Activated CD4-positive, CD25-positive, alpha-beta regulatory T cell treated with anti-CD3 and anti-CD28 coated beads, Interleukin-2, amount 50 U/mL, for 16 hours (primary cell): Measurements from ENCODE around the gene MARS1.
A peak's percentile ranks its signal among the peaks of the same experiment; 100 is the strongest.

Source experiments
- DNase-seq: peaks from one replicate; pipeline ENCODE4 v3.0.0-alpha.2; 2020; ENCODE audit warnings: low read depth, low spot score

Gene MARS1

DNA sequence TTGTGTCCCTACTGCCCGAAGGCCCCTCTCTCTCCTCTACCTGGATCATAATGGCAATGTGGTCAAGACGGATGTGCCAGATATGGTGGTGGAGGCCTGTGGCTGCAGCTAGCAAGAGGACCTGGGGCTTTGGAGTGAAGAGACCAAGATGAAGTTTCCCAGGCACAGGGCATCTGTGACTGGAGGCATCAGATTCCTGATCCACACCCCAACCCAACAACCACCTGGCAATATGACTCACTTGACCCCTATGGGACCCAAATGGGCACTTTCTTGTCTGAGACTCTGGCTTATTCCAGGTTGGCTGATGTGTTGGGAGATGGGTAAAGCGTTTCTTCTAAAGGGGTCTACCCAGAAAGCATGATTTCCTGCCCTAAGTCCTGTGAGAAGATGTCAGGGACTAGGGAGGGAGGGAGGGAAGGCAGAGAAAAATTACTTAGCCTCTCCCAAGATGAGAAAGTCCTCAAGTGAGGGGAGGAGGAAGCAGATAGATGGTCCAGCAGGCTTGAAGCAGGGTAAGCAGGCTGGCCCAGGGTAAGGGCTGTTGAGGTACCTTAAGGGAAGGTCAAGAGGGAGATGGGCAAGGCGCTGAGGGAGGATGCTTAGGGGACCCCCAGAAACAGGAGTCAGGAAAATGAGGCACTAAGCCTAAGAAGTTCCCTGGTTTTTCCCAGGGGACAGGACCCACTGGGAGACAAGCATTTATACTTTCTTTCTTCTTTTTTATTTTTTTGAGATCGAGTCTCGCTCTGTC, 31.0 kb upstream of the MARS1 start:
- no peak for DNase-seq

GRCh38 chr12:57458665-57459054, 29.2 kb upstream of the MARS1 start:
- no peak for DNase-seq

DNA sequence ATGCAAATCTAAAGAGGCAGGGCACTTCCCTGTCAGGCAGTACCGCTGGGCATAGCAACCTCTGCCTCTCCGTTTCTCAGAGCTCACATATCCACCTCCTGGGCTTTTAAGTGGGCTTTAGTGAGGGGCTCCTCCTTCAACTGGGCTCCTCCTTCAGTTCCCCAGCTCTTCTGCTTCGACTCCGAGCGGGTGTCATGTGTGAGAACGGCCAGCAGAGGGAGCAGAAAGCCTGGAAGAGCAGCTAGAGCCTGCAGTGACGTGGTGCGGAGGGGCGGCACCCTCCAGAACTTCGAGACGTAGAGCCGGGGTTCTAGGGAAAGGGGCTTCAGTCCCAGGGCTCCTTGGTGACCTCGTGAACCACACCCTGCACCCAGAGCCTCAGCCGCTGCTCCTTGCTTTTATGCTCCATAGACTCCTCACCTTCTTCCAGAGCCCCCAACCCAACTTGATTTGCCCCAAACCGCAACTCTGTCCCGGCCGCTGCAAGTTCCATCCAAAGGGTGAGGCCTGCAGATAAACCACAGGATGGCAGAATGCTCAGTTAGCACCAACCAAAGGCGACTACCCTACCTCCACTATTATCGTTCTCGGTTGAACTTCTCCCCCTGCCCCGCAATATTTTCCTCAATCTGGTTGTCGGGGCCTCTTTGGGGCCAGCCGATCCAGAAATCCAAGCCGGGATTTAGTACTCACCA, 28.7 kb upstream of the MARS1 start:
- DNase-seq, result peak; percentile 83

DNA sequence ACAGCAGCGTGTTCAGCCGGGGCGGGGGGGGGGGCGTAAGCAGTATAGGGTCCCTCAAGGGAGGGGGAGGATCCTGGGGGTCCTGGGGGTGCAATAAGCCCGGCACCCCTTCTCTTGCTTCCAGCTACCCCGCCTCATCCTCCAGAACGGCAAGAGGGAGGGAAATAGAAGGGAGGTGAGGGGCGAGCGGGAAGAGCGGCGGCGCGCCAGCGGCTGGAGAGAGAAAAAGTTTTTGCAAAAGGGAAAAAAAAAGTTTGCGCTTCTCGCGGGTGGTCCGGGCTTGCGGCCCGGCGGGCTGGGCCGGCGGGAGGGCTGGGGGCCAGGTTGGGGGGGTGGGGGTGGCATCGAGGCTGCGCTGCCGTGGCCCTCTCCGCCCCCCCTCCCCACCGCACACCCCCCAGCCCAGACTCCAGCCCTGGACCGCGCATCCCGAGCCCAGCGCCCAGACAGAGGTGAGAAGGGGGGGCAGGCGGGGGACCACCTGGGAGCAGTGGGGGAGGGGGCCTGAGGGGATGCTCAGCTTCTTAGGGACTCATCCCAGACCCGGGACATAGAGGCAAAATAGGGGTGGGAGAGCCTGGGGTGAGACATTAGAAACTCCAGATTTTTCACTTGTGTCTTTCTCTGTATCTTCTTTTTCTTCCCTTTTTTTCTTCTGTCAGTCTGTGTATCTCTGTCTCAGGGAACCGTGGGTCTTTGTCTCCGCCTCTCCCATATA, 28.0 kb upstream of the MARS1 start, which contains the start of gene GLI1:
GLI1 (plus strand) TSS at position 36 of the 718 bp plus-strand sequence. CDS start 3,907 bp downstream, outside the sequence.
- no peak for DNase-seq

- DNase-seq, result no peak
These were observed 27.4 kb upstream of the MARS1 start for GRCh38 chr12:57460468-57460784.

GRCh38 chr12:57460841-57461275, 27.0 kb upstream of the MARS1 start:
- DNase-seq, result no peak

DNA sequence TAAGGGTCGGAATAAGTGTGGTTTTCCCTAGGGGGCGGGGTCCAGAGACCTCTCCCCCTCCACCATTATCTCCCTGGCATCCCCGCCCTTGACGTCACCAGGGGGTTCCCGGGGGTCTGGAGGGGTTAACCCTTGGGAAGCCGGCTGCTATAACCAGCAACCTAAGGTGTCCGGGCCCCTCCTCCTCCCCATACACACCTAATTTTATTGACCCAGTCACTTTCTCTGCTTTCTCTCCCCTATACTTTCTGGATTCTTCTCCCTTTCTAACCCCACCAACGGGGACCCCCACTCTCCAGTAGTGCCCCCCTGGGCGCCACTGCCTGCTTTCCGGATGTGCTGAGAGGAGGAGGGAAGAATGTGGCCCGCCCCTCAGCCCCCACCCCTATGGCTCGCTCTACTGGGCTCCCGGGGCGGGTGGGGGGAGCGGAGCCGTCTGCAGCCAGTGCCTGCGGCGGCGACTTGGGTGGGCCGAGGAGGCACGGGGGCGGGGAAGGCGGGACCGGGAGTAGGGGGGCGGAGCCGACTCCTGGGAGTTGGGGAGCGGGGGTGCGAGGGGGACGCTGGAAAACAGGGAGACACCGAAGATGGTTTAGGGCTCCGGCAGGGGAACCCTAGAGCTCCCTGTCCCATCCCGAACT, 26.5 kb upstream of the MARS1 start:
- DNase-seq, result no peak

DNA sequence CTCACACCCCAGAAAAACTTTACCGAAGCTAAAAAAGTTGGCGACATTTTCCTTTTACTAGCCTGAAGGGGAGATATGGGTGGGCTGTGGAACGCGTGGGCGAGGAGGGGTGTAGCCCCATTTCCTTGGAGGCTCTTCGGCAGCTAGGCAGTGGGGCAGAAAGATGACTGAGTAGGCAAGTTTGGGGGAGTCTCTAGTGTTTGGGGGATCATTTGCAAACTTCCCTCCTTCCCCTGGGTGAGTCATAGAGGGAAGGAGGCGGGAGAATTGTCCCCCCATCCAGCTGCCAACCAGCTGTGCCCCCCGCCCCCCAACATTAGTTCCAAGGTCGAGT, 26.0 kb upstream of the MARS1 start:
- no peak for DNase-seq

GRCh38 chr12:57462251-57462911, 25.5 kb upstream of the MARS1 start:
- peak; percentile 75 for DNase-seq

GRCh38 chr12:57462912-57463253, 25.0 kb upstream of the MARS1 start:
- no peak for DNase-seq

DNA sequence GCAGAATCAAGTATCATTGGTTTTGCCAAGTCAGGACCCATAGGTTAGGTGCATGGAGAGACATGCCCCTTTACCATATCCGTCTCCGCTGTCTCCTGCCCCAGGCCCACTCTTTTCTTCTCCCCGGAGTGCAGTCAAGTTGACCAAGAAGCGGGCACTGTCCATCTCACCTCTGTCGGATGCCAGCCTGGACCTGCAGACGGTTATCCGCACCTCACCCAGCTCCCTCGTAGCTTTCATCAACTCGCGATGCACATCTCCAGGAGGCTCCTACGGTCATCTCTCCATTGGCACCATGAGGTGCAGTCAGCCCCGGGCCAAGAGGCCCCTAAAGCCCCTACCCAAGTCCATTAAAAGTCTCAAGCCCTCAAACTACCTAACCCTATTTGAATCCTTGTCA, 23.3 kb upstream of the MARS1 start:
- no peak for DNase-seq

DNA sequence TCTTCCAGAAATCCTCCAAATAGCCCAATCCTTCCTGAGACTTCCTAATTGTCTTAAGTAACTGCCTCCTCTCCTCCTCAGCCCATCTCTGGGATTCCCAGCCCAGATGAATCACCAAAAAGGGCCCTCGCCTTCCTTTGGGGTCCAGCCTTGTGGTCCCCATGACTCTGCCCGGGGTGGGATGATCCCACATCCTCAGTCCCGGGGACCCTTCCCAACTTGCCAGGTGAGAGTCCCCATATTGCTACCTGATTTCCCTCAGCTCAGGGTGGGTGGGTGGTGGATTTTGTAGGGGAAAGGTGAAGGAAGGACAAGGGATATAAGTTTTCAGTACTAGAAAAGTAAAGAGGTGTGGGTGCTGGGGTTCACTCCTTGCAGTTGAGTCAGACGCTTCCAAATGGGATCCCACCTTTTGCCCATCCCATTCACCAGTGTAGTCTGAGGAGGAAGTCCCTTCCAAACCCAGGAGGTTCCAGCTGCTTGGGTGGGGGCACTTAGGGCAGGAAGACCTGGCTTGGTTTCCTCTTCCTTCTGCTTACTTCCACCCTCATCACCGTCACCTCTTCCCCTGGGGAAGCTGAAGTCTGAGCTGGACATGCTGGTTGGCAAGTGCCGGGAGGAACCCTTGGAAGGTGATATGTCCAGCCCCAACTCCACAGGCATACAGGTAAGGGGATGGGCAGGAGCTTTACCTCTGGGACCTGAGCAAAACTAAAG, 22.7 kb upstream of the MARS1 start:
- no peak for DNase-seq

DNA sequence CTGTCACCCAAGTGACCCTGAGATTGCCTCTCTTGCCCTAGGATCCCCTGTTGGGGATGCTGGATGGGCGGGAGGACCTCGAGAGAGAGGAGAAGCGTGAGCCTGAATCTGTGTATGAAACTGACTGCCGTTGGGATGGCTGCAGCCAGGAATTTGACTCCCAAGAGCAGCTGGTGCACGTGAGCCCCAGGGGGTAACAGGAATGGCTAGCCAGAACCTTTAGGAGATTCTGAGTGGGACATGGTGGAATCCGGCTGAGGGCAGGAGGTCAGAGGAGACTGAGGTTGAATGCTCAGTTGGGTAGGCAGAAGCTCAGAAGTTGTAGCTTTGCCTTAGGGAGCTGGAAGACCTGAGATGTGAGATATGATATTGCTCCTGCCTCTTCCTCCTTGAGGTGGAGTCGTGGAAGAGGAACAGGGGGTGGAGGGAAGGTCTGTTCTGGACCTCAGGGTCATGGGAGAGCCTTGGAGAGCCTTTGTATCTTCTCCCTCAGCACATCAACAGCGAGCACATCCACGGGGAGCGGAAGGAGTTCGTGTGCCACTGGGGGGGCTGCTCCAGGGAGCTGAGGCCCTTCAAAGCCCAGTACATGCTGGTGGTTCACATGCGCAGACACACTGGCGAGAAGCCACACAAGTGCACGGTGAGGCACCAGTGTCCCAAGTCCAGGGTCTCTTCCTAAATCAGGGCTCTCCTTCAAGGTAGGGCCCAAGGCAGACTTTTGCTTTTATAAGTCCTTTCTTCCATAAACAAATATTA, 21.9 kb upstream of the MARS1 start:
- no peak for DNase-seq

- no peak for DNase-seq
These were observed 20.5 kb upstream of the MARS1 start for GRCh38 chr12:57467212-57467874.

DNA sequence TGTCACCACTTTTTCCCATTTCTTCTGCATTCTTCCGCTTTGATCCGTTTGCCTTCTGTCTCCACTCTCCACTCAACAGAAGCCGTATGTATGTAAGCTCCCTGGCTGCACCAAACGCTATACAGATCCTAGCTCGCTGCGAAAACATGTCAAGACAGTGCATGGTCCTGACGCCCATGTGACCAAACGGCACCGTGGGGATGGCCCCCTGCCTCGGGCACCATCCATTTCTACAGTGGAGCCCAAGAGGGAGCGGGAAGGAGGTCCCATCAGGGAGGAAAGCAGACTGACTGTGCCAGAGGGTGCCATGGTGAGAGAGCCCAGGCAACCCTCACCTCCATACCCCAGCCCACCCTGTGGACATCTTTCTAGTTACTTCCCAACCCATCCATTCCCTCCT, 20.0 kb upstream of the MARS1 start:
- DNase-seq, result no peak

- no peak for DNase-seq
These were observed 18.3 kb upstream of the MARS1 start for GRCh38 chr12:57469296-57470164.

DNA sequence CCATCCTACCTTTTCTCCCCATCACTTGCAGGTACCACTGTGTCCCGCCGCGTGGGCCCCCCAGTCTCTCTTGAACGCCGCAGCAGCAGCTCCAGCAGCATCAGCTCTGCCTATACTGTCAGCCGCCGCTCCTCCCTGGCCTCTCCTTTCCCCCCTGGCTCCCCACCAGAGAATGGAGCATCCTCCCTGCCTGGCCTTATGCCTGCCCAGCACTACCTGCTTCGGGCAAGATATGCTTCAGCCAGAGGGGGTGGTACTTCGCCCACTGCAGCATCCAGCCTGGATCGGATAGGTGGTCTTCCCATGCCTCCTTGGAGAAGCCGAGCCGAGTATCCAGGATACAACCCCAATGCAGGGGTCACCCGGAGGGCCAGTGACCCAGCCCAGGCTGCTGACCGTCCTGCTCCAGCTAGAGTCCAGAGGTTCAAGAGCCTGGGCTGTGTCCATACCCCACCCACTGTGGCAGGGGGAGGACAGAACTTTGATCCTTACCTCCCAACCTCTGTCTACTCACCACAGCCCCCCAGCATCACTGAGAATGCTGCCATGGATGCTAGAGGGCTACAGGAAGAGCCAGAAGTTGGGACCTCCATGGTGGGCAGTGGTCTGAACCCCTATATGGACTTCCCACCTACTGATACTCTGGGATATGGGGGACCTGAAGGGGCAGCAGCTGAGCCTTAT, 17.4 kb upstream of the MARS1 start:
- DNase-seq, result no peak

DNA sequence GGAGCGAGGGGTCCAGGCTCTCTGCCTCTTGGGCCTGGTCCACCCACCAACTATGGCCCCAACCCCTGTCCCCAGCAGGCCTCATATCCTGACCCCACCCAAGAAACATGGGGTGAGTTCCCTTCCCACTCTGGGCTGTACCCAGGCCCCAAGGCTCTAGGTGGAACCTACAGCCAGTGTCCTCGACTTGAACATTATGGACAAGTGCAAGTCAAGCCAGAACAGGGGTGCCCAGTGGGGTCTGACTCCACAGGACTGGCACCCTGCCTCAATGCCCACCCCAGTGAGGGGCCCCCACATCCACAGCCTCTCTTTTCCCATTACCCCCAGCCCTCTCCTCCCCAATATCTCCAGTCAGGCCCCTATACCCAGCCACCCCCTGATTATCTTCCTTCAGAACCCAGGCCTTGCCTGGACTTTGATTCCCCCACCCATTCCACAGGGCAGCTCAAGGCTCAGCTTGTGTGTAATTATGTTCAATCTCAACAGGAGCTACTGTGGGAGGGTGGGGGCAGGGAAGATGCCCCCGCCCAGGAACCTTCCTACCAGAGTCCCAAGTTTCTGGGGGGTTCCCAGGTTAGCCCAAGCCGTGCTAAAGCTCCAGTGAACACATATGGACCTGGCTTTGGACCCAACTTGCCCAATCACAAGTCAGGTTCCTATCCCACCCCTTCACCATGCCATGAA, 16.8 kb upstream of the MARS1 start:
- DNase-seq, result no peak
